ENCODE data around the gene CD1E.
"Not testable (repeated sequence)": the region's sequence is repeated elsewhere in the genome, so short reads cannot be mapped to it uniquely, and the experiment has no call there.

Gene CD1E

GRCh38 chr1:158362482-158362881 lies 8.8 kb downstream of the CD1E start:
- DNase-seq (ENCODE audit: low read depth in 2 of 2) = no peak

- no peak for DNase-seq (ENCODE audit: low read depth in 2 of 2)
Observed at GRCh38 chr1:158362941-158363340, 9.2 kb downstream of the CD1E start.

DNA sequence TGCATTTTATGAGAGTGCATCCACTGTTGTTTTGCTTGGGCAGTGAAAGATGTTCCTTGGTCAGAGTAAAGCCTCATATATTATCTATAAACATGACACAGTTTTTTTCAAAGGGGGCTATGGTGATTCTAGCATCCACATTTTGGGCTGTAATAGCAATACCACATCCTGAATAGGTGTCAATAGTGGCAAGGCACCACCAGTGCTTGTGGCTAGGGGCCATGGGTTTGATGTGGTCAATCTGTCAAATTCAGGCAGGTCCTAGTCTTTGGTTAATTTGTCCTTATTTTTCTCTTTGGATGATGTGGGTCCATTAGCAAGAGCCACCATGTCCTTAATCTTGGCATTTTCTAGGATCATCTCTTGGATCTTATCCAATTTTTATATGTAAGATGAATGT lies 13.1 kb downstream of the CD1E start:
- no peak for DNase-seq (ENCODE audit: low read depth in 2 of 2)

GRCh38 chr1:158371188-158371953 lies 17.7 kb downstream of the CD1E start:
- DNase-seq (ENCODE audit: low read depth in 2 of 2) = peak in 1 of 2 donors; percentile 6

DNA sequence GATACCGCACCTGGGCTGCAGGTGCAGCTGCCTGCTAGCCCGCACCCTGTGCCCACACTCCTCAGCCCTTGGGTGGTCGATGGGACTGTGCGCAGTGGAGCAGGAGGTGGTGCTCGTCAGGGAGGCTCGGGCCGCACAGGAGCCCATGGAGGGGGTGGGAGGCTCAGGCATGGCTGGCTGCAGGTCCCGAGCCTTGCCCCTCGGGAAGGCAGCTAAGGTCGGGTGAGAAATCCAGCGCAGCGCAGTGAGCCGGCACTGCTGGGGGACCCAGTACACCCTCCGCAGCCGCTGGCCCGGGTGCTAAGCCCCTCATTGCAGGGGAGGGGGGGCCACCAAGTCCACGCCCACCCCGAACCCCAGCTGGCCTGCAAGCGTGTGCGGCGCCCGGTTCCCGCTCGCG lies 20.4 kb downstream of the CD1E start:
- DNase-seq (ENCODE audit: low read depth in 2 of 2) = not testable (repeated sequence)

DNA sequence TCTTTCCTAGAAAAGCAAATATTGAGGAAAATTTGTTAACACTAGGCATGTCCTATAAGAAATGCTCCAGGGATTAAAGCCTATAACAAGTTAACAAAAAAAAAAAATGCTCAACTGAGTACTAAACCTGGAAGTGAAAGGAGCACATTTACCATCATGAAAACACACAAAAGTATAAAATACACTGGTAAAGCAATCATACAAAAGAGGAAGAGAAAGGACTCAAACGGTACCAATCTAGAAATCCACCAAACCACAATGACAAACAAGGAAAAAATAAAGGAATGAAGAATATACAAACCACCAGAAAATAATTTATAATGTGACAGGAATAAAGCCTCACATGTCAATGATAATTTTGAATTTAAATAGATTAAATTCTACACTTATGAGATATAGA lies 21.2 kb downstream of the CD1E start:
- DNase-seq (ENCODE audit: low read depth in 2 of 2) = no peak

- no peak for DNase-seq (ENCODE audit: low read depth in 2 of 2)
Observed at GRCh38 chr1:158390331-158390730, 36.6 kb downstream of the CD1E start.

DNA sequence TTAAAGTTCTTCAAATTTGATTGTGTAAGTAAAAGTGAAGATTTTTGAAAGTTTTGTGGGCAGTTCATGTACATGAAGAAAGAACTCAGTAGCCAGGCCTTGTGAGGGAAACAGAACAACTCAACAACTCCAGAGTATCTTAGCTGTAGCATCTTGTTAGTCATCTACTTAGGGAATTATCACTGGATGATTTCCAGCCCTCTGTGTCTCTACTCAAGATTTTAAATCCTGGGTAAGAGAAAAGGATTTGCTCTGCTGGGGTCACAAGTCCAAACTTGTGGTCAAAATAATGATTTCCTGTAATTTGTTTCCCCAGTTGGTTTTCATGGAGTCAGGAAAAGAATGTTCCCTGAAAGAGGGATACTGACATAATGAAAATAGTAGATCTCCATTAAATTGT lies 37.4 kb downstream of the CD1E start:
- no peak for DNase-seq (ENCODE audit: low read depth in 2 of 2)

DNA sequence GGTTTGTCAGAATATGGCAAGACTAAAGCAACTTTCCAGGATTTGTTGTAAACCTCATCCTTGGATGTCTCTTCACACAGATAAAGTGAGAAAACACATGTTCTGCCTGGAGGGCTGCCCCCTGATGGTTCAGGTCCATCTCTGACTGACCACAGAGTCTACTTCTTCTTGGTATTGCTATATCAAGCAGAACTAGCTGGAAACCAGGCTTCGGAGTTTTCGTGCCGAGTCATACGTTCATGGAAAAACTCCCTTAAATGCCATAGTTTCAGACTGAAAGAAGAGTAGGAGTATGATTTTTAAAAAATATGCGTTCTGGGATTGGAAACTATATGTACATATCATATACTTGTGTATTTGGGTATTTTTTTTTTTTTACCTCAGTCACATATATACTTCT lies 39.8 kb downstream of the CD1E start:
- no peak for DNase-seq (ENCODE audit: low read depth in 2 of 2)

DNA sequence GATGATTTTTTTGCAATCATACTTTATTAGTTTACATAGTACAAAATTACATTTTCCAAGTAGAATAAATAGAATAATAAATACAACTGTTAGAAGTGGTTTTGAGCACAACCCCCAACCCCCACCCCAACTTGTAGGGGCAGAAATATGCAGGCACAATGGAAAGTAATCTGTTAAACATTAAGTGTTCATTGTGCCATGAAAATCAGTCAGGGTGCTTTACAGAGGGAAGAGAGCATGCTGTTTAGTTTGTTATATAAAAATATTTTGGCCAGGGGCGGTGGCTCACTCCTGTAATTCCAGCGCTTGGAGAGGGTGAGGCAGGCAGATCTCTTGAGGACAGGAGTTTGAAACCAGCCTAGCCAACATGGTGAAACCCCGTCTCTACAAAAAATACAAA lies 43.0 kb downstream of the CD1E start:
- no peak for DNase-seq (ENCODE audit: low read depth in 2 of 2)

DNA sequence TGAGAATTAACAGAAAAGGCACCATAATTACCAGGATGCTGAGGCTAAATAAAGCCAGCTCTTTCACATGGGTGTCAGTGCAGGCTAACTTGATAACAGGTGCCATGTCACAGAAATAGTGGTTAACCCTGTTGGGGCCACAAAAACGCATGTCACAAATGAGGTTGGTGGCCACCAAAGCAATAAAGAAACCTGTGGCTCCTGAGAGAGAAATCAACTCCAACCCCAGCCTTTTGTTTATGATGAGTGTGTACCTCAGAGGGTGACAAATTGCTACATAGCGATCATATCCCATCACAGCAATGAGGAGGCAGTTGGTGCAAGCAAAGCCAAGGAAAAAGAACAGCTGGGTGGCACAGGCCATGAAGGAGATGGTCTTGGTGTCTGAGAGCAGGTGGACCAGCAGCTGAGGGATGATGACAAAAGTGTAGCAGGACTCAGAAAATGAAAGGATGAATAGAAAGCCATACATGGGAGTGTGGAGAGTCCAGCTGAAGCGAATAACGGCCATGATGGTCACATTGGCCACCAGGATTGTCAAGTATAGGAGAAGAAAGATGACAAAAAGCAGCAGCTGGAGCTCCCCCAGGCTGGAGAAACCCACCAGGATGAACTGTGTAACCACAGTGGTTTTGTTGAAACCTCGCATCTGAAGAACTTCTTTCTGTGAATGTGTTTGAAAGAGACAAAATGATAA lies 45.3 kb downstream of the CD1E start, which contains the start of gene OR10T2:
Gene OR10T2, minus strand, starts transcription at position 649 of the 697 bp plus-strand sequence. Its CDS starts 0 bp downstream, at position 649.
- no peak for DNase-seq (ENCODE audit: low read depth in 2 of 2)

DNA sequence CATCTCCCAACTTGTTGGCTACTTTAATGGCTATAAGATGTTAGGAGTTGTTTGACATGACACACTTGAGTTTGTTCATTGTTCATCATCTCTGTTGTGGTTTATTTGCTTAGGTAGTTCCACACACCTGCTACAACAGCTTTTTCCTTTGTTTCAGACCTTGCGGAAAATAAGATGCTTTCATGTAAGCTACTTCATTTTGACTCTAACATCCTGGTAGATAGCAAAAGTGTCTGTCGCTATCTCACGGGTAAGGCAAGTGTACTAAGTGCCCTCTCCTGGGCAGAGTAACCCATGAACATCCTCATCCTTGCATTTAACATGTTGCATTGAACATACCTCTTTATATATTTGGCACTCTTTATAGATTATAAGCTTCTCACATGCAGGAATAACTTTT lies 47.2 kb downstream of the CD1E start:
- no peak for DNase-seq (ENCODE audit: low read depth in 2 of 2)

DNA sequence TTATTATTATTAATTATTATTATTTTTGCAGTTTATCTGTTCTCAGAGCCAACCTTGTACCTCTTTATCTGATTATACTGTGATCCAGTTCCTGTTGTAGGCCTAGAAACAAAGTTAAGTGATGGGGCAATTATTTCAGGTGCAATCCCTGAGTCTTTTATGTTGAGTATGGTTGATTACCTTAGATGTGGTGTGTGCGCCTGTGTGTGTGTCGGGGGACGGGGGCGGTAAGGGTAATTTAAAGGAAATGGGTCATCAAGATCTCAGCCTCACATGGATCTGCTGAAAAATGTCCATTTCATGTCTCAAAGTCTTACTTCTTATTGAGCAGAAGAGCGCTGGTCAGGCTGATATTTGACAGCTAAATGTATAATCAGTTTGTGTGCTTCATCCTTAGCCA lies 53.4 kb downstream of the CD1E start:
- no peak for DNase-seq (ENCODE audit: low read depth in 2 of 2)
